Renal cortical epithelial cell (primary cell): ENCODE results near the gene CXCR4. TPM values are rescaled to one million over a fixed set of nuclear protein-coding genes. Genes with fewer than 3 reads are reported as not detected.
"Not testable (repeated sequence)": the region's sequence is repeated elsewhere in the genome, so short reads cannot be mapped to it uniquely, and the experiment has no call there.

Experiments
- DNase-seq: peaks from one replicate; pipeline ENCODE4 v3.0.0-alpha.2; 2011; ENCODE audit warnings: low read depth
- total RNA-seq: library from RNA; depleted of rRNA; stranded (reverse); fragments of >200 nt; gene quantifications from 2 replicates; pipeline ENCODE4 v1.2.3, GENCODE V29; 2014

CXCR4 gene
- total RNA-seq, 1 donor from 2014 or later = 1.6 TPM

GRCh38 chr2:136077107-136077506 is 40.8 kb downstream of the CXCR4 start:
- no peak for DNase-seq

- DNase-seq = peak; percentile 76
Observed at GRCh38 chr2:136075476-136075875, 42.5 kb downstream of the CXCR4 start.

GRCh38 chr2:136072621-136073020 is 45.3 kb downstream of the CXCR4 start:
- DNase-seq = peak; percentile 41

GRCh38 chr2:136071887-136072286 is 46.1 kb downstream of the CXCR4 start:
- DNase-seq = not testable (repeated sequence)

GRCh38 chr2:136070913-136071312 is 47.0 kb downstream of the CXCR4 start:
- no peak for DNase-seq

- DNase-seq = no peak
Observed at GRCh38 chr2:136069773-136070172, 48.2 kb downstream of the CXCR4 start.

GRCh38 chr2:136068581-136069227 is 49.2 kb downstream of the CXCR4 start:
- no peak for DNase-seq

- no peak for DNase-seq
Observed at GRCh38 chr2:136067897-136068580, 49.9 kb downstream of the CXCR4 start.

GRCh38 chr2:136067459-136067858 is 50.5 kb downstream of the CXCR4 start:
- no peak for DNase-seq

- peak; percentile 67 for DNase-seq
Observed at GRCh38 chr2:136065907-136066306, 52.0 kb downstream of the CXCR4 start.

GRCh38 chr2:136065384-136065783 is 52.6 kb downstream of the CXCR4 start:
- DNase-seq = peak; percentile 25

Other genes with a start within 250 kb of the CXCR4 start
- gene MCM6, start 241.7 kb downstream of the CXCR4 start, total RNA-seq = 14.4 and 14.8 TPM in 2 replicates
- 159 and 174 TPM in 2 replicates for gene DARS1, start 132.5 kb downstream of the CXCR4 start, total RNA-seq